Loucy (cell line): ENCODE measurements around the gene UBE2O.

Experiments
- CTCF ChIP-seq: fragments of 200-600 bp; sonication (generic); conservative IDR thresholded peaks from 2 replicates; pipeline ENCODE4 v1.5.1; 2014; ENCODE audit warnings: mild to moderate bottlenecking, antibody characterized with exemption, low read length
- EZH2phosphoT487 ChIP-seq: fragments of 200-600 bp; IDR thresholded peaks from 2 replicates; pipeline ENCODE4 v1.6.1; 2018; ENCODE audit warnings: antibody characterized with exemption, mild to moderate bottlenecking, moderate library complexity, borderline replicate concordance

GRCh38 chr17:76402711-76403110, 50.2 kb downstream of the UBE2O start:
- no peak for TF ChIP-seq CTCF
- no peak for TF ChIP-seq EZH2phosphoT487
